Progenitor cell of endocrine pancreas (in vitro differentiated cells): ENCODE measurements around the gene NDUFS7. TPM values are rescaled to one million over a fixed set of nuclear protein-coding genes. Genes with fewer than 3 reads are reported as not detected.

Experiments used
- DNase-seq: peaks from one replicate; pipeline ENCODE4 v3.0.0; 2021; ENCODE audit warnings: low spot score; ENCODE audit not compliant: unreplicated experiment
- H3K27ac Mint-ChIP-seq: 2 replicates; pipeline ENCODE4 v1.8.0; 2021; ENCODE audit warnings: mild to moderate bottlenecking, moderate library complexity, mixed read lengths
- H3K27me3 Mint-ChIP-seq: 2 replicates; pipeline ENCODE4 v1.8.0; 2021; ENCODE audit warnings: mixed read lengths
- H3K36me3 Mint-ChIP-seq: 2 replicates; pipeline ENCODE4 v1.8.0; 2022; ENCODE audit warnings: mixed read lengths; ENCODE audit not compliant: insufficient read depth
- H3K4me1 Mint-ChIP-seq: 2 replicates; pipeline ENCODE4 v1.8.0; 2021; ENCODE audit warnings: low read depth, mixed read lengths
- H3K4me3 Mint-ChIP-seq: 2 replicates; pipeline ENCODE4 v1.8.0; 2021; ENCODE audit warnings: low read depth, mild to moderate bottlenecking, moderate library complexity, mixed read lengths
- H3K9me3 Mint-ChIP-seq: 2 replicates; pipeline ENCODE4 v1.8.0; 2021; ENCODE audit warnings: low read depth, mixed read lengths
- total RNA-seq: library from RNA; stranded (reverse); gene quantifications from 2 replicates; pipeline ENCODE4 v1.2.1, GENCODE V29; 2021
- TF ChIP-seq, protein P1 (sequence below): fragments of 200-600 bp; sonication (generic); IDR thresholded peaks from one replicate; pipeline ENCODE4 v1.5.0; 2021; ENCODE audit warnings: antibody characterized with exemption, mild to moderate bottlenecking; ENCODE audit not compliant: unreplicated experiment

NDUFS7 gene
- total RNA-seq, 1 donor from 2014 or later = 62.4 TPM

DNA sequence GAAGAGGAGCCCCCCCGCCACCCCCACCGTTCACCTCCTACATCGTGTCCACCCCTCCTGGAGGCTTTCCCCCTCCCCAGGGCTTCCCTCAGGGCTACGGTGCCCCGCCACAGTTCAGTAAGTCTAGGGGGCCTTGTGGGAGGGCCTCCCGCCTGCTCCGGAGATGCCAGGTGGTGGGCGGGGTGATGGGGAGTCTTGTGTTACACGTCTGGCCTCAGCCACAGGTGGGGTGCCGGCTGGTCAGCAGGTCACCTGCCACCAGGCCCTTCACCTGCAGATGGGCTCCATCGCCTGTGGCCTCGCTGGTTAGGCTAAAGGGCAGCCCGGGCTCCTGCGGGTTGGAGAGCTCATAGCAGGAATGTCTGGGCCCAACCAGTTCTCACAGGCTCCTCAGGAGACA lies 46.5 kb downstream of the NDUFS7 start:
- no peak for DNase-seq
- Mint-ChIP-seq H3K36me3 (peaks cover 3% of the 10 kb centered on the region), H3K27ac (peak overlapping the region; percentile 52), H3K4me1 (no peaks in the 10 kb centered on the region), H3K9me3 (no peaks in the 10 kb centered on the region), H3K4me3 (no peak overlapping the region), H3K27me3 (no peaks in the 10 kb centered on the region)
- TF ChIP-seq, protein P1, sequence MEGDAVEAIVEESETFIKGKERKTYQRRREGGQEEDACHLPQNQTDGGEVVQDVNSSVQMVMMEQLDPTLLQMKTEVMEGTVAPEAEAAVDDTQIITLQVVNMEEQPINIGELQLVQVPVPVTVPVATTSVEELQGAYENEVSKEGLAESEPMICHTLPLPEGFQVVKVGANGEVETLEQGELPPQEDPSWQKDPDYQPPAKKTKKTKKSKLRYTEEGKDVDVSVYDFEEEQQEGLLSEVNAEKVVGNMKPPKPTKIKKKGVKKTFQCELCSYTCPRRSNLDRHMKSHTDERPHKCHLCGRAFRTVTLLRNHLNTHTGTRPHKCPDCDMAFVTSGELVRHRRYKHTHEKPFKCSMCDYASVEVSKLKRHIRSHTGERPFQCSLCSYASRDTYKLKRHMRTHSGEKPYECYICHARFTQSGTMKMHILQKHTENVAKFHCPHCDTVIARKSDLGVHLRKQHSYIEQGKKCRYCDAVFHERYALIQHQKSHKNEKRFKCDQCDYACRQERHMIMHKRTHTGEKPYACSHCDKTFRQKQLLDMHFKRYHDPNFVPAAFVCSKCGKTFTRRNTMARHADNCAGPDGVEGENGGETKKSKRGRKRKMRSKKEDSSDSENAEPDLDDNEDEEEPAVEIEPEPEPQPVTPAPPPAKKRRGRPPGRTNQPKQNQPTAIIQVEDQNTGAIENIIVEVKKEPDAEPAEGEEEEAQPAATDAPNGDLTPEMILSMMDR = no peak

DNA sequence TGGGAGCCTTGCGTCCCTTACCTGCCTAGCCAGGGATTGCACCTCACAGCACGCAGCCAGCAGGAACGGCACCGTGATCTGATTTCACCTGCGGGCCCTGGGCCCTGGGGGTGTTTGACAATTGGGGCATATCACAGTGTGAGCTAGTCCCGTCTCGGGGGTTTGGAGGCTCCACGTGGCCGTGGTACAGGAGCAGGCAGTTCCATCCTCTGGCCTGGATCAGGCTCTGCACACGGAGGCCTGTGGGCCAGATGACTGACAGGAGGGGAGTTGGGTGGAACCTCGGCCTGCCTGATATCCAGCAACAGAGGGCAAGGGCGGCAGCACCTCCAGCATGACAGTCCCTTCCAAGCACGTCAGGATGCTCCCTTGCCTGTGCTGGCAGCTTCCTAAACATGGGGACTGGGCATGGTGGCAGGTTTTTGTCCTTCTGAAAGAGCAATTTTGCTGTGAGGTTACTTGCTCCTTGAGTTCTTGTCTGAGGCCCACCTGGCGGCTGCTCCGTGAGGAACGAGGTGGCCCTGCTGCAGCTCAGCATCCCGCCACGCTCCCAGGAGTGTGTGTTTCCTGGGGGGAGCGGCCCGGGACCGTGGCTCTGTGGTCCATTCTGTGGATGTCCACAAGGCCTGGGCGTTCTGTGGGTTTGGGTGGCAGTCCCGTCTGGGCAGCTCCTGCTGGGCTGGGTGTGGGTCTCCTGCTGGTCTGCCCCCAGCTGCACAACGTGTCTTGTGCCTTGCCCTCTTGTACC lies 48.2 kb downstream of the NDUFS7 start:
- Mint-ChIP-seq H3K27me3 (no peaks in the 10 kb centered on the region), H3K36me3 (peaks cover 6% of the 10 kb centered on the region), H3K4me3 (no peak overlapping the region), H3K4me1 (no peaks in the 10 kb centered on the region), H3K9me3 (no peaks in the 10 kb centered on the region), H3K27ac (no peak overlapping the region)
- TF ChIP-seq, protein P1 = no peak
- no peak for DNase-seq

DNA sequence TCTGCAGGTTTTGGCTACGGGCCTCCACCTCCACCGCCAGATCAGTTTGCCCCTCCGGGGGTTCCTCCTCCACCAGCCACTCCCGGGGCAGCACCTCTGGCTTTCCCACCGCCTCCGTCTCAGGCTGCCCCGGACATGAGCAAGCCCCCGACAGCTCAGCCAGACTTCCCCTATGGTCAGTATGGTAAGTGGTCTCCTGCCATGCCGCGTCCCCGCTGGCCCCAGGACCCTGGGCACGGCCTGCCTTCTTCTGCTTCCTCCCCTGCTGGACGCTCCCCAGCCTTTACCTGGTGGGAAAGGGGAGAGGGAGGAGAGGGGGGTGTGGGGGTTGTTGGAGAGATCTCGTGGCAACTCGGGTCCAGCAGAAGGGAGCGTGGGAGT lies 48.8 kb downstream of the NDUFS7 start:
- peaks cover 6% of the 10 kb centered on the region for H3K36me3 Mint-ChIP-seq
- H3K27me3 Mint-ChIP-seq = no peaks in the 10 kb centered on the region
- no peak for DNase-seq
- H3K4me3 Mint-ChIP-seq = no peak overlapping the region
- H3K27ac Mint-ChIP-seq = no peak overlapping the region
- H3K4me1 Mint-ChIP-seq = no peaks in the 10 kb centered on the region
- H3K9me3 Mint-ChIP-seq = no peaks in the 10 kb centered on the region
- TF ChIP-seq, protein P1 = no peak

DNA sequence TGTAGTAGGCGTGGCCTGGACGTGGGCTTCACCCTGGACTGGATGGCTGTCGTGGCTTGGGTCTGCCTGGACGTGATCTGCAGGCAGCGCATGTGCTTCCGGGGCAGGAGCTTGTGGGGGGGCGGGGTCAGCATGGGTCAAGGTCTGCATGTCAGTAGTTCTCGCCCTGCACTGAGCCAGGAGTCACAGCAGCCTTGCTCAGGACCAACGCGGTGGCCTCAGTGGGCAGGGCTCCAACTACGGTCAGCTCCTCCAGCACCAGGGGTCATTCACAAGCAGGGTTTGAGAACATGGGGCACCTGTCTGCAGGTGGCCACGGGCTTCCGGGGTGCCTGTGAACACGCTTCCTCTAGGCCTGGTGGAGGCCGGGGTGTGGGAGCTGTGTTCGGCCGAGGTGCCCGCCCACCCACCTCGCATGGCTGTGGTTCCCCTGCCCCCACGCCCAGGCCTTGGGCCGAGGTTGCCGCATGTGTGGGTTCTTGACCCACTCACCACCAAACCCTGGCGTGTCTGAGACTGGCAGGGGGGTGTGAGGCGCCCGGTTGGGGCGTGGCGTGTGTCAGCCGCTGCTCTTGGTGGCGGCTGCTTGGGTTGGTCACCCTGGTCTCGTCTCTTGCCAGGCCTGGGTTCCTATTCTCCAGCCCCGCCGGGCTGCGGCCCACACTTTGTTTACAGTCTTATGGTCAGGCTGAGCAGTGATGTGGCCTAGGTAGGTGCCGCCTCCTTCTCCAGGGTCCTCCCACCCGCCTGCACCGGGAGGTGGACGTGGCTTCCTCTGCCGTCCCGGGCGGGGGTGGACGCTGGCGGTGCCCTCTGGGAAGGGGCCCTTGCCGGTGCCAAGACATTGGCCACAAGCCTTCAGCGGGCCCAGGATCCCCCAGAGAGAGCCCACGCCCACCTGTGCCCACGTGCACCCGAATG lies 49.7 kb downstream of the NDUFS7 start:
- Mint-ChIP-seq H3K9me3 (no peaks in the 10 kb centered on the region), H3K27me3 (no peaks in the 10 kb centered on the region), H3K36me3 (peaks cover 6% of the 10 kb centered on the region), H3K4me1 (no peaks in the 10 kb centered on the region), H3K27ac (no peak overlapping the region), H3K4me3 (no peak overlapping the region)
- TF ChIP-seq, protein P1 = no peak
- no peak for DNase-seq

GRCh38 chr19:1434040-1434366 lies 50.3 kb downstream of the NDUFS7 start:
- H3K4me1 Mint-ChIP-seq = no peaks in the 10 kb centered on the region
- H3K27ac Mint-ChIP-seq = no peak overlapping the region
- peaks cover 6% of the 10 kb centered on the region for H3K36me3 Mint-ChIP-seq
- no peak for DNase-seq
- no peaks in the 10 kb centered on the region for H3K9me3 Mint-ChIP-seq
- no peaks in the 10 kb centered on the region for H3K27me3 Mint-ChIP-seq
- TF ChIP-seq, protein P1 = no peak
- no peak overlapping the region for H3K4me3 Mint-ChIP-seq
